ENCODE data around the gene IL32.
"Not testable (repeated sequence)": the region's sequence is repeated elsewhere in the genome, so short reads cannot be mapped to it uniquely, and the experiment has no call there.

The IL32 gene

DNA sequence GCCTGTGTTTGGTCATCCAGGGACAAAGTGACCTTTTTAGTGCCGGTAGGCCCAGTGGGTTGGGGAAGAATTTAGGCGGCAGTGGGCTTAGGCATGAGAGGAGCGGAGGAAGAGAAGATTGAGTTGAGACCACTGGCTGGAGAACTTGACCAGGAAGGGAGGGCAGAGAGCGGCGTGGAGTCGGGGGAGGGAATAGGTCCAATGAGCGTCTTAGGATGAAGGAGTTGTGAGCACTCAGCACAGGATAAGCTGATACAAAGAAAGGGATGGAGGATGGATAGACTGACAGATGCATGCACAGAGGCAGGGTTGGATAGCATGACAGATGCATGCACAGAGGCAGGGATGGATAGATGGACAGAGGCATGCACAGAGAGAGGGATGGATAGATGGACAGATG, 8.0 kb downstream of the IL32 start:
- no peak overlapping the region for H3K4me3 ChIP-seq (ENCODE audit: low read depth, low read length)
- in situ Hi-C loops (cut with HindIII; ENCODE audit: low pct_ligation_motif_present, low sequenced_read_pairs), result no loop called here
- no peak overlapping the region for H3K27ac ChIP-seq
- H3K27me3 ChIP-seq (replicated peaks), result no peaks in the 10 kb centered on the region
- DNase-seq, result no peak
- H3K36me3 ChIP-seq (replicated peaks), result no peaks in the 10 kb centered on the region
- no peak for TF ChIP-seq CTCF (IDR thresholded peaks at IDR 0.05; ENCODE audit: low read depth, low read length, missing control alignments)

GRCh38 chr16:3074860-3075522, 9.6 kb downstream of the IL32 start:
- H3K27me3 ChIP-seq (replicated peaks), result peaks cover 2% of the 10 kb centered on the region
- no peak for DNase-seq

GRCh38 chr16:3075523-3075915, 10.1 kb downstream of the IL32 start:
- Histone ChIP-seq H3K27ac (no peak overlapping the region), H3K4me3 (ENCODE audit: low read depth, low read length) (no peak overlapping the region), H3K27me3 (replicated peaks) (peaks cover 2% of the 10 kb centered on the region), H3K36me3 (replicated peaks) (no peaks in the 10 kb centered on the region)
- TF ChIP-seq CTCF (IDR thresholded peaks at IDR 0.05; ENCODE audit: low read depth, low read length, missing control alignments), result no peak
- DNase-seq, result no peak
- in situ Hi-C loops (cut with HindIII; ENCODE audit: low pct_ligation_motif_present, low sequenced_read_pairs), result no loop called here

More at GRCh38 chr16:3074860-3075522, 9.6 kb downstream of the IL32 start:
- Histone ChIP-seq H3K36me3 (replicated peaks) (no peaks in the 10 kb centered on the region), H3K4me3 (ENCODE audit: low read depth, low read length) (no peak overlapping the region), H3K27ac (no peak overlapping the region)
- in situ Hi-C loops (cut with HindIII; ENCODE audit: low pct_ligation_motif_present, low sequenced_read_pairs), result no loop called here
- no peak for TF ChIP-seq CTCF (IDR thresholded peaks at IDR 0.05; ENCODE audit: low read depth, low read length, missing control alignments)

DNA sequence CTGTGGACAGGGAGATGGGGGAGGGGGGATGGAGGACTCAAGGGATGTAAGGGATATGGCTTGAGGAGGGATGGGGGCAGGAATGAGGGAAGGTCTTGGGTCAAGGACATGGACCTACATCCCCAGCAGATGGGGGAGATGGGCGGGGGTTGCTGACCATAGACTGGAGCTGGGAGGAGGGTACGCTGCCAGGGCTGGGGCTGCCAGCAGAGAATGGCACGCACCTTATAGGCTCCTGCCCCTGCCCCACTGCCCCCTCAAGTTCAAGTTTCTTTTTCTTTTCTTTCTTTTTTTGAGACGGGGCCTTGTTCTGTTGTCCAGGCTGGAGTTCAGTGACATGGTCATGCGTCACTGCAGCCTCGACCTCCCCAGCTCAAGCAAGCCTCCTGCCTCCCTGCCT, 10.5 kb downstream of the IL32 start:
- not testable (repeated sequence) for DNase-seq

DNA sequence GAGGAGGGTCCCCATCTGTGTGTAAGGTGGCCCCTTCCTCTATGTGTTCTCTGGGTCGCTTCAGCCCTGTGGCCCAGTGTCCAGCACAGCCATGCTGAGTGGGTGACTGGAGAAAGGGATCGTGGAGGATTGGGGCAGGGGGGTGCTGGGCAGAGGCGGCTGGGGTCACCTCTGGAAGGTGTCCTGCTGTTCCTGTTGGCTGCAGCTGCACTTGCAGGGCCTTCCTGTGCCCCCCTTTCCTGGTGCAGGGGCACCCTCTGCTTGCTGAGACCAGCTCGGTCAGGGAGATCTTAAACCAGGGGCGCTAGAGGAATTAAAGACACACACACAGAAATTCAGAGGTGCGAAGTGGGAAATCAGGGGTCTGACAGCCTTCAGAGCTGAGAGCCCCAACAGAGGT, 11.1 kb downstream of the IL32 start:
- DNase-seq, result no peak
- peaks cover 2% of the 10 kb centered on the region for H3K27me3 ChIP-seq (replicated peaks)
- no peak for TF ChIP-seq CTCF (IDR thresholded peaks at IDR 0.05; ENCODE audit: low read depth, low read length, missing control alignments)
- no peak overlapping the region for H3K27ac ChIP-seq
- H3K4me3 ChIP-seq (ENCODE audit: low read depth, low read length), result no peak overlapping the region
- H3K36me3 ChIP-seq (replicated peaks), result no peaks in the 10 kb centered on the region
- in situ Hi-C loops (cut with HindIII; ENCODE audit: low pct_ligation_motif_present, low sequenced_read_pairs), result no loop called here

More for the DNA sequence above, 10.5 kb downstream of the IL32 start:
- H3K27me3 ChIP-seq (replicated peaks); in situ Hi-C loops (cut with HindIII; ENCODE audit: low pct_ligation_motif_present, low sequenced_read_pairs); H3K27ac ChIP-seq; H3K36me3 ChIP-seq (replicated peaks); H3K4me3 ChIP-seq (ENCODE audit: low read depth, low read length): not testable (repeated sequence)

- in situ Hi-C loops (cut with HindIII; ENCODE audit: low pct_ligation_motif_present, low sequenced_read_pairs), result no loop called here
- Histone ChIP-seq H3K4me3 (ENCODE audit: low read depth, low read length) (no peak overlapping the region), H3K27ac (no peak overlapping the region), H3K36me3 (replicated peaks) (no peaks in the 10 kb centered on the region), H3K27me3 (replicated peaks) (peaks cover 2% of the 10 kb centered on the region)
- no peak for TF ChIP-seq CTCF (IDR thresholded peaks at IDR 0.05; ENCODE audit: low read depth, low read length, missing control alignments)
- DNase-seq, result no peak
These were observed 14.6 kb downstream of the IL32 start for GRCh38 chr16:3080024-3080423.

DNA sequence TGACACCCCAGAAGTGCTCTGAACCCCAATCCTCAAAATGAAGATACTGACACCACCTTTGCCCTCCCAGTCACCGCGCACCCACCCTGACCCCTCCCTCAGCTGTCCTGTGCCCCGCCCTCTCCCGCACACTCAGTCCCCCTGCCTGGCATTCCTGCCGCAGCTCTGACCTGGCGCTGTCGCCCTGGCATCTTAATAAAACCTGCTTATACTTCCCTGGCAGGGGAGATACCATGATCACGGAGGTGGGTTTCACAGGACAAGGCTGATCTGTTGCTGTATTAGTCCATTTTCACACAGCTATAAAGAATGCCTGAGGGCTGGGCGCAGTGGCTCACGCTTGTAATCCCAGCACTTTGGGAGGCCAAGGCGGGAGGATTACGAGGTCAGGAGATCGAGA, 16.5 kb downstream of the IL32 start:
- H3K27me3 ChIP-seq (replicated peaks); DNase-seq; H3K4me3 ChIP-seq (ENCODE audit: low read depth, low read length); H3K36me3 ChIP-seq (replicated peaks); H3K27ac ChIP-seq; in situ Hi-C loops (cut with HindIII; ENCODE audit: low pct_ligation_motif_present, low sequenced_read_pairs): not testable (repeated sequence)

DNA sequence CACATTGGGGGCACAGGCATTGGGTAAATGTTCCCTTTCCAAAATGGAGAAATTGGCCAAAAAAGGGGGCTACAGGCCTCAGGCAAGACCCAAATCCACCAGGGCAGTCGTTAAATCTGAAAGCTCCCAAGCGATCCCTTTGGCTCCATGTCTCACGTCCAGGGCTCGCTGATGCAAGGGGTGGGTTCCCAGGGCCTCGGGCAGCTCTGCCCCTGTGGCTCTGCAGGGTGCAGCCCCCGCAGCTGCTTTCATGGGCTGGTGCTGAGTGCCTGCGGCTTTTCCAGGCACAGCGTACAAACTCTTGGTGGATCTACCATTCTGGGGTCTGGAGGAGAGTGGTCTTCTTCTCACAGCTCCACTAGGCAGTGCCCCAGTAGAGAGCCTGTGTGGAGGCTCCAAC, 18.0 kb downstream of the IL32 start:
- H3K27ac ChIP-seq; DNase-seq; in situ Hi-C loops (cut with HindIII; ENCODE audit: low pct_ligation_motif_present, low sequenced_read_pairs); H3K27me3 ChIP-seq (replicated peaks); H3K36me3 ChIP-seq (replicated peaks); H3K4me3 ChIP-seq (ENCODE audit: low read depth, low read length): not testable (repeated sequence)

Data from brain microvascular endothelial cell (primary cell).